ENCODE results near the gene CFAP20.

DNA sequence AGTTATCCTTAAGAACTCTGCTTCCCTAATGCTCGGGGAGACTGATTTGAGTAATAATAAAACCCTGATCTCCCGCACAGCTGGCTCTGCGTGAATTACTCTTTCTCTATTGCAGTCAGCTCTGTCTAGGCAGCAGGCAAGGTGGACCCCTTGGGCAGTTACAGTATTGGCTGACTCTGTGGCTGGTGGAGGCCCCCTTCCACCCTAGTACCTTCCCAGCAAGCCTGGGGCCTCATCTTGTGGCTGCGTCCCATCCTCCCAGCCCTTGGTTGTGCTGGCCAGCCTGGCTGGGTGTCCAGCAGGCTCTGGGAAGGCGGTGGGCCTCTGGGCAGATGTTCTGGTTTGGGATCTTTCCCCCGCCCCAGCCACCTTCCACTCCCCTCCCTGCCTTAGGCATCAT, 44.5 kb downstream of the CFAP20 start:
- TF ChIP-seq, protein P1, sequence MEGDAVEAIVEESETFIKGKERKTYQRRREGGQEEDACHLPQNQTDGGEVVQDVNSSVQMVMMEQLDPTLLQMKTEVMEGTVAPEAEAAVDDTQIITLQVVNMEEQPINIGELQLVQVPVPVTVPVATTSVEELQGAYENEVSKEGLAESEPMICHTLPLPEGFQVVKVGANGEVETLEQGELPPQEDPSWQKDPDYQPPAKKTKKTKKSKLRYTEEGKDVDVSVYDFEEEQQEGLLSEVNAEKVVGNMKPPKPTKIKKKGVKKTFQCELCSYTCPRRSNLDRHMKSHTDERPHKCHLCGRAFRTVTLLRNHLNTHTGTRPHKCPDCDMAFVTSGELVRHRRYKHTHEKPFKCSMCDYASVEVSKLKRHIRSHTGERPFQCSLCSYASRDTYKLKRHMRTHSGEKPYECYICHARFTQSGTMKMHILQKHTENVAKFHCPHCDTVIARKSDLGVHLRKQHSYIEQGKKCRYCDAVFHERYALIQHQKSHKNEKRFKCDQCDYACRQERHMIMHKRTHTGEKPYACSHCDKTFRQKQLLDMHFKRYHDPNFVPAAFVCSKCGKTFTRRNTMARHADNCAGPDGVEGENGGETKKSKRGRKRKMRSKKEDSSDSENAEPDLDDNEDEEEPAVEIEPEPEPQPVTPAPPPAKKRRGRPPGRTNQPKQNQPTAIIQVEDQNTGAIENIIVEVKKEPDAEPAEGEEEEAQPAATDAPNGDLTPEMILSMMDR (conservative IDR thresholded peaks at IDR 0.05): no peak
- TF ChIP-seq EZH2 (IDR thresholded peaks at IDR 0.05; ENCODE audit: low read depth): no peak

Measured in PC-9 (cell line).